Measurements from ENCODE around the gene ERI3.

DNA sequence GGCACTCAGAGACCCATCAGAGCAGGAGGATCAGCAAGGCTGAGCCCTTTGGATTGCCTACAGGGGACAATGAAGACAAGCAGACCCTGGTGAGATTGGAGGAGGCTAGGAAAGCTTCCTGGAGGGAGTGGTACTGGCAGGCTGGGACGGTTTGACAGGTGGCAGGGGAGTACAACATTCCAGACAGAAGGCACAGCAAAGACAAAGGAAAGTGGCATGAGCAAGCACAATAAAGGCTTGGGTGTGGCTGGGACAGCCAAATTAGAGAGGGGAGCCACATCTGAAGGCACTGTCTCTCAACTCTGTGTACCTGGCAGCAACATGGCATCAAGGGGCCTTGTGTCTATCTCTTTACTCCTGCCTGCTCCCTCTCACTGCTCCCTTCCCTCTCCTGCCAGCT is 103.6 kb downstream of the ERI3 start:
- TF ChIP-seq CTCF (IDR thresholded peaks at IDR 0.05; ENCODE audit: insufficient read depth, low read length, poor library complexity, severe bottlenecking) = no peak
- TF ChIP-seq EZH2phosphoT487 (conservative IDR thresholded peaks at IDR 0.05; ENCODE audit: low read length) = no peak

Data from SU-DHL-6 (cell line).